ENCODE measurements around the gene CXXC5. TPM values are rescaled to one million over a fixed set of nuclear protein-coding genes. Genes with fewer than 3 reads are reported as not detected.

The CXXC5 gene
- total RNA-seq, 1 donor from 2014 or later = 17.2 TPM

GRCh38 chr5:139707445-139708003, 59.4 kb downstream of the CXXC5 start:
- H3K27me3 Mint-ChIP-seq (ENCODE audit: insufficient read depth, low read depth) = peaks cover 15% of the 10 kb centered on the region
- no peaks in the 10 kb centered on the region for H3K9me3 ChIP-seq (ENCODE audit: low read depth)
- peaks cover 67% of the 10 kb centered on the region for H3F3A ChIP-seq (ENCODE audit: low read depth)
- no peak overlapping the region for H3K4me3 ChIP-seq
- TF ChIP-seq, protein P1, sequence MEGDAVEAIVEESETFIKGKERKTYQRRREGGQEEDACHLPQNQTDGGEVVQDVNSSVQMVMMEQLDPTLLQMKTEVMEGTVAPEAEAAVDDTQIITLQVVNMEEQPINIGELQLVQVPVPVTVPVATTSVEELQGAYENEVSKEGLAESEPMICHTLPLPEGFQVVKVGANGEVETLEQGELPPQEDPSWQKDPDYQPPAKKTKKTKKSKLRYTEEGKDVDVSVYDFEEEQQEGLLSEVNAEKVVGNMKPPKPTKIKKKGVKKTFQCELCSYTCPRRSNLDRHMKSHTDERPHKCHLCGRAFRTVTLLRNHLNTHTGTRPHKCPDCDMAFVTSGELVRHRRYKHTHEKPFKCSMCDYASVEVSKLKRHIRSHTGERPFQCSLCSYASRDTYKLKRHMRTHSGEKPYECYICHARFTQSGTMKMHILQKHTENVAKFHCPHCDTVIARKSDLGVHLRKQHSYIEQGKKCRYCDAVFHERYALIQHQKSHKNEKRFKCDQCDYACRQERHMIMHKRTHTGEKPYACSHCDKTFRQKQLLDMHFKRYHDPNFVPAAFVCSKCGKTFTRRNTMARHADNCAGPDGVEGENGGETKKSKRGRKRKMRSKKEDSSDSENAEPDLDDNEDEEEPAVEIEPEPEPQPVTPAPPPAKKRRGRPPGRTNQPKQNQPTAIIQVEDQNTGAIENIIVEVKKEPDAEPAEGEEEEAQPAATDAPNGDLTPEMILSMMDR (IDR thresholded peaks at IDR 0.05) = no peak
- TF ChIP-seq EZH2 (IDR thresholded peaks at IDR 0.05) (no peak), EZH2phosphoT487 (IDR thresholded peaks at IDR 0.05) (no peak)
- H4K20me1 ChIP-seq (ENCODE audit: low read depth) = no peaks in the 10 kb centered on the region
- H3K4me1 ChIP-seq = peaks cover 43% of the 10 kb centered on the region
- H3K27ac ChIP-seq = no peak overlapping the region
- no peak for DNase-seq (ENCODE audit: low spot score)
- peaks cover 27% of the 10 kb centered on the region for H3K27me3 ChIP-seq
- H3K9ac ChIP-seq = no peak overlapping the region
- no peaks in the 10 kb centered on the region for H3K79me2 ChIP-seq (ENCODE audit: low read depth)
- H3K36me3 Mint-ChIP-seq = no peaks in the 10 kb centered on the region
- peaks cover 55% of the 10 kb centered on the region for H3K4me1 Mint-ChIP-seq
- peak overlapping the region; percentile 10 for H3K27ac Mint-ChIP-seq
- H3K36me3 ChIP-seq = no peaks in the 10 kb centered on the region
- peak overlapping the region; percentile 87 for H3K4me2 ChIP-seq
- peaks cover 3% of the 10 kb centered on the region for H3K9me3 Mint-ChIP-seq
- no peak overlapping the region for H2AFZ ChIP-seq (replicated peaks)
- peak overlapping the region; percentile 30 for H3K4me3 Mint-ChIP-seq

GRCh38 chr5:139708434-139708861, 60.3 kb downstream of the CXXC5 start:
- H3K9ac ChIP-seq = no peak overlapping the region
- peaks cover 11% of the 10 kb centered on the region for H3K27me3 Mint-ChIP-seq (ENCODE audit: insufficient read depth, low read depth)
- peak; percentile 52 for DNase-seq (ENCODE audit: low spot score)
- H3K4me3 ChIP-seq = no peak overlapping the region
- no peaks in the 10 kb centered on the region for H3K9me3 ChIP-seq (ENCODE audit: low read depth)
- TF ChIP-seq, protein P1 (IDR thresholded peaks at IDR 0.05) = no peak
- no peak for TF ChIP-seq EZH2 (IDR thresholded peaks at IDR 0.05)
- H3K36me3 ChIP-seq = no peaks in the 10 kb centered on the region
- no peak overlapping the region for H2AFZ ChIP-seq (replicated peaks)
- no peaks in the 10 kb centered on the region for H3K36me3 Mint-ChIP-seq
- peak overlapping the region; percentile 78 for H3K4me3 Mint-ChIP-seq
- peaks cover 3% of the 10 kb centered on the region for H3K9me3 Mint-ChIP-seq
- H3K4me2 ChIP-seq = peak overlapping the region; percentile 87
- no peaks in the 10 kb centered on the region for H3K79me2 ChIP-seq (ENCODE audit: low read depth)
- H3K4me1 Mint-ChIP-seq = peaks cover 57% of the 10 kb centered on the region
- H3K27me3 ChIP-seq = peaks cover 31% of the 10 kb centered on the region
- H3K4me1 ChIP-seq = peaks cover 43% of the 10 kb centered on the region
- peak overlapping the region; percentile 93 for H3K27ac Mint-ChIP-seq
- no peaks in the 10 kb centered on the region for H4K20me1 ChIP-seq (ENCODE audit: low read depth)
- no peak overlapping the region for H3K27ac ChIP-seq
- H3F3A ChIP-seq (ENCODE audit: low read depth) = peaks cover 71% of the 10 kb centered on the region

GRCh38 chr5:139708877-139709581, 60.9 kb downstream of the CXXC5 start:
- Mint-ChIP-seq H3K4me1 (peaks cover 54% of the 10 kb centered on the region), H3K27ac (peak overlapping the region; percentile 85), H3K9me3 (peaks cover under 1% of the 10 kb centered on the region), H3K36me3 (no peaks in the 10 kb centered on the region), H3K4me3 (peak overlapping the region; percentile 78), H3K27me3 (ENCODE audit: insufficient read depth, low read depth) (peaks cover 11% of the 10 kb centered on the region)
- Histone ChIP-seq H3K9ac (no peak overlapping the region), H3K4me1 (peaks cover 43% of the 10 kb centered on the region), H3K27me3 (peaks cover 31% of the 10 kb centered on the region), H2AFZ (replicated peaks) (no peak overlapping the region), H3K9me3 (ENCODE audit: low read depth) (no peaks in the 10 kb centered on the region), H3K79me2 (ENCODE audit: low read depth) (no peaks in the 10 kb centered on the region), H3K36me3 (no peaks in the 10 kb centered on the region), H4K20me1 (ENCODE audit: low read depth) (no peaks in the 10 kb centered on the region), H3K4me3 (peak overlapping the region; percentile 59), H3K27ac (no peak overlapping the region), H3K4me2 (peak overlapping the region; percentile 87), H3F3A (ENCODE audit: low read depth) (peaks cover 71% of the 10 kb centered on the region)
- TF ChIP-seq EZH2phosphoT487 (IDR thresholded peaks at IDR 0.05) = no peak
- peak; percentile 84 for DNase-seq (ENCODE audit: low spot score)
